Gastrocnemius medialis (tissue), 4 donors: Measurements from ENCODE around the gene MALRD1. TPM values are rescaled to one million over a fixed set of nuclear protein-coding genes. Genes with fewer than 3 reads are reported as not detected.

Experiments used
- ATAC-seq, 2 donors: fragments of 150-250 bp; one replicate each; pipeline ENCODE4 v1.9.1; 2016
- DNase-seq, 2 donors: peaks; one replicate each; pipeline ENCODE4 v3.0.0-alpha.2; 2019
- H3K27ac ChIP-seq, 4 donors: fragments of 200-600 bp; sonication (generic); 1 replicate in 1 of 4; 2 replicates in 3 of 4; pipeline ENCODE4 v1.5.1; 2016 to 2018; ENCODE audit warnings: mild to moderate bottlenecking in 2 of 4, moderate library complexity in 1 of 4
- H3K27me3 ChIP-seq, 3 donors: fragments of 200-600 bp; sonication (generic) in 2 of 3; 1 replicate in 1 of 3; 2 replicates in 2 of 3; pipeline versions ENCODE4 v1.5.1 to v1.6.0; 2016 to 2019; ENCODE audit warnings: mild to moderate bottlenecking in 1 of 3, moderate library complexity in 1 of 3
- H3K36me3 ChIP-seq, 2 donors: fragments of 200-600 bp; sonication (generic) in 1 of 2; one replicate each; pipeline ENCODE4 v1.5.1; 2017 to 2018
- H3K4me1 ChIP-seq, 2 donors: fragments of 200-600 bp; sonication (generic) in 1 of 2; one replicate each; pipeline ENCODE4 v1.5.1; 2016 to 2017; ENCODE audit warnings: mild to moderate bottlenecking in 2 of 2
- H3K4me3 ChIP-seq, 4 donors: fragments of 200-600 bp; sonication (generic) in 3 of 4; 1 replicate in 1 of 4; 2 replicates in 3 of 4; pipeline ENCODE4 v1.5.1; 2016 to 2019; ENCODE audit warnings: mild to moderate bottlenecking in 2 of 4
- H3K9me3 ChIP-seq, 3 donors: fragments of 200-600 bp; sonication (generic) in 2 of 3; 1 replicate in 1 of 3; 2 replicates in 2 of 3; pipeline ENCODE4 v1.5.1; 2016 to 2019
- CTCF ChIP-seq, 5 experiments: fragments of 450-650 bp in 3 of 5; fragments of 200-600 bp in 2 of 5; sonication (generic) in 2 of 5; IDR thresholded peaks in 4 of 5; conservative IDR thresholded peaks in 1 of 5; 1 replicate in 4 of 5; 2 replicates in 1 of 5; pipeline ENCODE4 v1.5.1; 2016 to 2019; ENCODE audit warnings: antibody characterized with exemption in 5 of 5, mild to moderate bottlenecking in 3 of 5, moderate library complexity in 3 of 5
- POLR2A ChIP-seq, 2 donors: fragments of 450-650 bp; IDR thresholded peaks; one replicate each; pipeline ENCODE4 v1.6.1; 2017; ENCODE audit warnings: antibody characterized with exemption in 2 of 2, mild to moderate bottlenecking in 2 of 2, moderate library complexity in 2 of 2
- in situ Hi-C, 4 donors: fragments of 200-750 bp; cut with MboI; loops; one replicate each; pipeline versions ENCODE4 v1.15.0 to v1.8.0; 2017; ENCODE audit warnings: low sequenced_read_pairs in 4 of 4
- intact Hi-C: fragments of 100-400 bp; cut with DNase I; formaldehyde crosslinking; loops from one replicate; pipeline ENCODE4 v1.15.1; 2023; ENCODE audit warnings: low total_unique reads
- total RNA-seq, 4 donors: library from RNA; depleted of rRNA; stranded (reverse); fragments of >200 nt; gene quantifications; one replicate each; pipeline versions ENCODE4 v1.1.0 to v1.2.3, GENCODE V29; 2016

Gene MALRD1
- total RNA-seq, 4 donors from 2014 or later = 0.75 TPM; not detected in 3

GRCh38 chr10:19017116-19017890, 31.3 kb upstream of the MALRD1 start:
- no peaks in the 10 kb centered on the region for H3K4me1 ChIP-seq
- DNase-seq (no peak), ATAC-seq (no peak)
- H3K27ac ChIP-seq = no peak overlapping the region
- in situ Hi-C loops = no loop called here
- no peaks in the 10 kb centered on the region for H3K36me3 ChIP-seq
- no peaks in the 10 kb centered on the region for H3K9me3 ChIP-seq
- H3K4me3 ChIP-seq = no peak overlapping the region
- no peaks in the 10 kb centered on the region for H3K27me3 ChIP-seq
- no peak for TF ChIP-seq POLR2A (IDR thresholded peaks at IDR 0.05)
- TF ChIP-seq CTCF (IDR thresholded peaks at IDR 0.05 in 4 of 5, conservative IDR thresholded peaks at IDR 0.05 in 1 of 5) = no peak
- intact Hi-C loops = no loop called here

GRCh38 chr10:19021162-19021561, 27.4 kb upstream of the MALRD1 start:
- Histone ChIP-seq H3K4me1 (no peaks in the 10 kb centered on the region), H3K36me3 (no peaks in the 10 kb centered on the region), H3K4me3 (no peak overlapping the region), H3K27ac (no peak overlapping the region), H3K27me3 (no peaks in the 10 kb centered on the region), H3K9me3 (no peaks in the 10 kb centered on the region)
- intact Hi-C loops (no loop called here), in situ Hi-C loops (no loop called here)
- TF ChIP-seq CTCF (IDR thresholded peaks at IDR 0.05 in 4 of 5, conservative IDR thresholded peaks at IDR 0.05 in 1 of 5) (no peak), POLR2A (IDR thresholded peaks at IDR 0.05) (no peak)
- ATAC-seq (no peak), DNase-seq (no peak)

- in situ Hi-C loops = no loop called here
- no peaks in the 10 kb centered on the region for H3K9me3 ChIP-seq
- ATAC-seq (no peak), DNase-seq (no peak)
- H3K27ac ChIP-seq = no peak overlapping the region
- no peaks in the 10 kb centered on the region for H3K4me1 ChIP-seq
- no peak for TF ChIP-seq POLR2A (IDR thresholded peaks at IDR 0.05)
- TF ChIP-seq CTCF (IDR thresholded peaks at IDR 0.05 in 4 of 5, conservative IDR thresholded peaks at IDR 0.05 in 1 of 5) = no peak
- H3K36me3 ChIP-seq = no peaks in the 10 kb centered on the region
- intact Hi-C loops = no loop called here
- H3K27me3 ChIP-seq = no peaks in the 10 kb centered on the region
- no peak overlapping the region for H3K4me3 ChIP-seq
Measured at GRCh38 chr10:19024611-19025010, 24.0 kb upstream of the MALRD1 start.

GRCh38 chr10:19031763-19032162, 16.8 kb upstream of the MALRD1 start:
- no peaks in the 10 kb centered on the region for H3K9me3 ChIP-seq
- no peaks in the 10 kb centered on the region for H3K36me3 ChIP-seq
- H3K4me3 ChIP-seq = no peak overlapping the region
- no peaks in the 10 kb centered on the region for H3K27me3 ChIP-seq
- in situ Hi-C loops (no loop called here), intact Hi-C loops (no loop called here)
- no peak overlapping the region for H3K27ac ChIP-seq
- TF ChIP-seq CTCF (IDR thresholded peaks at IDR 0.05 in 4 of 5, conservative IDR thresholded peaks at IDR 0.05 in 1 of 5) = no peak
- no peak for TF ChIP-seq POLR2A (IDR thresholded peaks at IDR 0.05)
- no peak for ATAC-seq
- DNase-seq = no peak
- H3K4me1 ChIP-seq = no peaks in the 10 kb centered on the region

GRCh38 chr10:19033741-19034140, 14.9 kb upstream of the MALRD1 start:
- Histone ChIP-seq H3K27ac (no peak overlapping the region), H3K27me3 (no peaks in the 10 kb centered on the region), H3K4me1 (no peaks in the 10 kb centered on the region), H3K4me3 (no peak overlapping the region), H3K36me3 (no peaks in the 10 kb centered on the region), H3K9me3 (no peaks in the 10 kb centered on the region)
- intact Hi-C loops (no loop called here), in situ Hi-C loops (no loop called here)
- no peak for DNase-seq
- ATAC-seq = no peak
- no peak for TF ChIP-seq POLR2A (IDR thresholded peaks at IDR 0.05)
- no peak for TF ChIP-seq CTCF (IDR thresholded peaks at IDR 0.05 in 4 of 5, conservative IDR thresholded peaks at IDR 0.05 in 1 of 5)
